ENCODE data around the gene HSPA1L.

GRCh38 chr6:31760790-31761189 is 54.3 kb downstream of the HSPA1L start:
- TF ChIP-seq POLR2AphosphoS5 (IDR thresholded peaks at IDR 0.05; ENCODE audit: low read depth, low read length) = no peak
- TF ChIP-seq, protein P1, sequence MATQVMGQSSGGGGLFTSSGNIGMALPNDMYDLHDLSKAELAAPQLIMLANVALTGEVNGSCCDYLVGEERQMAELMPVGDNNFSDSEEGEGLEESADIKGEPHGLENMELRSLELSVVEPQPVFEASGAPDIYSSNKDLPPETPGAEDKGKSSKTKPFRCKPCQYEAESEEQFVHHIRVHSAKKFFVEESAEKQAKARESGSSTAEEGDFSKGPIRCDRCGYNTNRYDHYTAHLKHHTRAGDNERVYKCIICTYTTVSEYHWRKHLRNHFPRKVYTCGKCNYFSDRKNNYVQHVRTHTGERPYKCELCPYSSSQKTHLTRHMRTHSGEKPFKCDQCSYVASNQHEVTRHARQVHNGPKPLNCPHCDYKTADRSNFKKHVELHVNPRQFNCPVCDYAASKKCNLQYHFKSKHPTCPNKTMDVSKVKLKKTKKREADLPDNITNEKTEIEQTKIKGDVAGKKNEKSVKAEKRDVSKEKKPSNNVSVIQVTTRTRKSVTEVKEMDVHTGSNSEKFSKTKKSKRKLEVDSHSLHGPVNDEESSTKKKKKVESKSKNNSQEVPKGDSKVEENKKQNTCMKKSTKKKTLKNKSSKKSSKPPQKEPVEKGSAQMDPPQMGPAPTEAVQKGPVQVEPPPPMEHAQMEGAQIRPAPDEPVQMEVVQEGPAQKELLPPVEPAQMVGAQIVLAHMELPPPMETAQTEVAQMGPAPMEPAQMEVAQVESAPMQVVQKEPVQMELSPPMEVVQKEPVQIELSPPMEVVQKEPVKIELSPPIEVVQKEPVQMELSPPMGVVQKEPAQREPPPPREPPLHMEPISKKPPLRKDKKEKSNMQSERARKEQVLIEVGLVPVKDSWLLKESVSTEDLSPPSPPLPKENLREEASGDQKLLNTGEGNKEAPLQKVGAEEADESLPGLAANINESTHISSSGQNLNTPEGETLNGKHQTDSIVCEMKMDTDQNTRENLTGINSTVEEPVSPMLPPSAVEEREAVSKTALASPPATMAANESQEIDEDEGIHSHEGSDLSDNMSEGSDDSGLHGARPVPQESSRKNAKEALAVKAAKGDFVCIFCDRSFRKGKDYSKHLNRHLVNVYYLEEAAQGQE (IDR thresholded peaks at IDR 0.05; ENCODE audit: insufficient read depth in 1 of 2, low read depth in 2 of 2, low read length in 2 of 2) = no peak
- TF ChIP-seq SIN3A (IDR thresholded peaks at IDR 0.05; ENCODE audit: borderline replicate concordance, insufficient read depth, low read length) = no peak
- no peak for TF ChIP-seq TAF1 (IDR thresholded peaks at IDR 0.05; ENCODE audit: borderline replicate concordance, insufficient read depth, low read length)
